Common myeloid progenitor, CD34-positive (primary cell): Measurements from ENCODE around the gene CLMN.

ENCODE experiments used
- CTCF ChIA-PET: fragments of 350-600 bp; sonication (Branson Sonifier 250); formaldehyde crosslinking; loops from one replicate; lab custom pipeline; 2021; ENCODE audit warnings: antibody characterized with exemption; lab: Charles Lee
- POLR2A ChIA-PET: fragments of 350-600 bp; sonication (Branson Sonifier 250); formaldehyde crosslinking; loops from one replicate; lab custom pipeline; 2021; ENCODE audit warnings: antibody characterized with exemption; lab: Charles Lee
- DNase-seq, 3 donors: peaks; one replicate each; pipeline versions ENCODE4 v3.0.0 to v3.0.0-alpha.2; 2013
- H3K27ac ChIP-seq, 2 experiments: 1 replicate in 1 of 2; 2 replicates in 1 of 2; pipeline ENCODE4 v1.7.0; 2013; ENCODE audit warnings: inconsistent platforms in 2 of 2, low read length in 2 of 2, mild to moderate bottlenecking in 2 of 2, low read depth in 1 of 2, moderate library complexity in 1 of 2; ENCODE audit not compliant: severe bottlenecking in 2 of 2, insufficient read depth in 1 of 2, poor library complexity in 1 of 2
- H3K27me3 ChIP-seq, 5 experiments: replicated peaks in 2 of 5; 1 replicate in 3 of 5; 2 replicates in 2 of 5; pipeline versions ENCODE4 v1.6.1 to v1.7.0; 2013; ENCODE audit warnings: low read length in 4 of 5, mild to moderate bottlenecking in 2 of 5, moderate library complexity in 2 of 5, inconsistent platforms in 1 of 5; ENCODE audit not compliant: insufficient read depth in 5 of 5, control insufficient read depth in 4 of 5
- H3K36me3 ChIP-seq, 4 experiments: 1 replicate in 2 of 4; 2 replicates in 2 of 4; pipeline versions ENCODE4 v1.6.1 to v1.7.0; 2013; ENCODE audit warnings: low read length in 3 of 4, control low read depth in 1 of 4, mild to moderate bottlenecking in 1 of 4; ENCODE audit not compliant: control insufficient read depth in 4 of 4, insufficient read depth in 4 of 4
- H3K4me1 ChIP-seq, 4 experiments: 1 replicate in 3 of 4; 2 replicates in 1 of 4; pipeline versions ENCODE4 v1.6.1 to v1.7.1; 2013; ENCODE audit warnings: low read length in 3 of 4, mild to moderate bottlenecking in 3 of 4, control low read depth in 1 of 4, inconsistent platforms in 1 of 4, moderate library complexity in 1 of 4; ENCODE audit not compliant: control insufficient read depth in 4 of 4, insufficient read depth in 4 of 4; ENCODE audit errors: control extremely low read depth in 1 of 4
- H3K4me3 ChIP-seq, 7 experiments: 1 replicate in 4 of 7; 2 replicates in 3 of 7; pipeline versions ENCODE4 v1.5.1 to v1.7.0; 2013; ENCODE audit warnings: mild to moderate bottlenecking in 7 of 7, low read length in 6 of 7, moderate library complexity in 6 of 7, inconsistent platforms in 2 of 7, low read depth in 2 of 7, control low read depth in 1 of 7; ENCODE audit not compliant: insufficient read depth in 4 of 7, control insufficient read depth in 1 of 7; ENCODE audit errors: extremely low read depth in 1 of 7
- H3K9me3 ChIP-seq, 5 experiments: 1 replicate in 4 of 5; 2 replicates in 1 of 5; pipeline versions ENCODE4 v1.6.1 to v1.7.1; 2013; ENCODE audit warnings: low read length in 4 of 5, mild to moderate bottlenecking in 2 of 5, inconsistent platforms in 1 of 5, low read depth in 1 of 5, moderate library complexity in 1 of 5; ENCODE audit not compliant: control insufficient read depth in 4 of 5, insufficient read depth in 2 of 5; ENCODE audit errors: control extremely low read depth in 1 of 5
- WGBS: methylation state at CpG from one replicate; pipeline ENCODE4 v1.1.5; 2013; ENCODE audit not compliant: insufficient coverage; 5-methylcytosine and 5-hydroxymethylcytosine counted together

The CLMN gene

GRCh38 chr14:95337041-95337595 is 17.4 kb upstream of the CLMN start:
- Histone ChIP-seq H3K36me3 (no peaks in the 10 kb centered on the region), H3K27me3 (peaks cover 0 to 12% (median 3%) of the 10 kb centered on the region in 5 experiments), H3K4me1 (peaks cover 0 to 2% (median 0%) of the 10 kb centered on the region in 4 experiments), H3K4me3 (no peak overlapping the region), H3K9me3 (peaks cover 0 to 4% (median 0%) of the 10 kb centered on the region in 5 experiments), H3K27ac (no peak overlapping the region)
- CTCF ChIA-PET = no interaction called here
- DNase-seq = no peak
- WGBS = 96% methylated on average over 8 of the region's 10 CpGs
- POLR2A ChIA-PET = no interaction called here

- H3K27me3 ChIP-seq = peaks cover 0 to 10% (median 3%) of the 10 kb centered on the region in 5 experiments
- ChIA-PET CTCF (no interaction called here), POLR2A (interaction anchor here (0.6 kb wide), 1 partner anchor 11 kb away, joined by 3 read pairs; no protein-coding TSS in a partner anchor)
- peaks cover 0 to 2% (median 0%) of the 10 kb centered on the region in 4 experiments for H3K4me1 ChIP-seq
- DNase-seq = no peak
- 88% methylated on average over 5 of the region's 5 CpGs for WGBS
- no peak overlapping the region for H3K27ac ChIP-seq
- H3K9me3 ChIP-seq = peaks cover 0 to 4% (median 0%) of the 10 kb centered on the region in 5 experiments
- H3K4me3 ChIP-seq = no peak overlapping the region
- H3K36me3 ChIP-seq = no peaks in the 10 kb centered on the region
Observed at GRCh38 chr14:95336192-95336760, 16.6 kb upstream of the CLMN start.

- ChIA-PET CTCF (interaction anchor here (0.6 kb wide), 1 partner anchor 264 kb away, joined by 4 read pairs; no protein-coding TSS in a partner anchor), POLR2A (no interaction called here)
- Histone ChIP-seq H3K27me3 (peaks cover 0 to 3% (median 2%) of the 10 kb centered on the region in 5 experiments), H3K27ac (no peak overlapping the region), H3K4me3 (no peak overlapping the region), H3K9me3 (peaks cover 0 to 4% (median 0%) of the 10 kb centered on the region in 5 experiments), H3K4me1 (no peaks in the 10 kb centered on the region), H3K36me3 (no peaks in the 10 kb centered on the region)
- no peak for DNase-seq
- 100% methylated on average over 2 of the region's 2 CpGs for WGBS
Observed at GRCh38 chr14:95335071-95335470, 15.4 kb upstream of the CLMN start.

- ChIA-PET CTCF (no interaction called here), POLR2A (interaction anchor here (0.6 kb wide), 1 partner anchor 11 kb away, joined by 3 read pairs; no protein-coding TSS in a partner anchor)
- H3K27ac ChIP-seq = no peak overlapping the region
- peaks cover 0 to 4% (median 0%) of the 10 kb centered on the region in 5 experiments for H3K9me3 ChIP-seq
- no peak overlapping the region for H3K4me3 ChIP-seq
- no peak for DNase-seq
- WGBS = 83% methylated on average over 5 of the region's 6 CpGs
- H3K36me3 ChIP-seq = no peaks in the 10 kb centered on the region
- H3K27me3 ChIP-seq = peaks cover 0 to 2% (median 1%) of the 10 kb centered on the region in 5 experiments
- no peaks in the 10 kb centered on the region for H3K4me1 ChIP-seq
Observed at GRCh38 chr14:95334044-95334443, 14.3 kb upstream of the CLMN start.

- CTCF ChIA-PET = no interaction called here
- no peak overlapping the region for H3K4me3 ChIP-seq
- POLR2A ChIA-PET = no interaction called here
- 96% methylated on average over 3 of the region's 3 CpGs for WGBS
- no peak for DNase-seq
- no peaks in the 10 kb centered on the region for H3K36me3 ChIP-seq
- peaks cover 0 to 3% (median 2%) of the 10 kb centered on the region in 5 experiments for H3K27me3 ChIP-seq
- H3K4me1 ChIP-seq = no peaks in the 10 kb centered on the region
- no peak overlapping the region for H3K27ac ChIP-seq
- H3K9me3 ChIP-seq = peaks cover 0 to 4% (median 0%) of the 10 kb centered on the region in 5 experiments
Observed at GRCh38 chr14:95332641-95333040, 12.9 kb upstream of the CLMN start.

GRCh38 chr14:95331708-95332408 is 12.2 kb upstream of the CLMN start:
- CTCF ChIA-PET = no interaction called here
- H3K4me3 ChIP-seq = no peak overlapping the region
- peaks cover 0 to 4% (median 0%) of the 10 kb centered on the region in 5 experiments for H3K9me3 ChIP-seq
- no peaks in the 10 kb centered on the region for H3K4me1 ChIP-seq
- WGBS = 85% methylated on average over 10 of the region's 10 CpGs
- H3K27me3 ChIP-seq = peaks cover 0 to 3% (median 2%) of the 10 kb centered on the region in 5 experiments
- H3K27ac ChIP-seq = no peak overlapping the region
- H3K36me3 ChIP-seq = no peaks in the 10 kb centered on the region
- DNase-seq = no peak
- POLR2A ChIA-PET = no interaction called here
